ENCODE results near the gene IL23A. TPM values are rescaled to one million over a fixed set of nuclear protein-coding genes. Genes with fewer than 3 reads are reported as not detected.

Gene IL23A
- total and polyA plus RNA-seq, 2 of the 13 experiments (the other 11 are each of a cell fraction or from before 2014, with no cell fraction given): 0.33 to 0.35 TPM

- TF ChIP-seq ZNF777 (CRISPR knock-in tag; IDR thresholded peaks at IDR 0.05): no peak
- TF ChIP-seq FOXA3 (CRISPR knock-in tag; IDR thresholded peaks at IDR 0.05): 0 out of 2 replicates have a peak, but pooled peaks have one; percentile 12
- TF ChIP-seq, protein P1, sequence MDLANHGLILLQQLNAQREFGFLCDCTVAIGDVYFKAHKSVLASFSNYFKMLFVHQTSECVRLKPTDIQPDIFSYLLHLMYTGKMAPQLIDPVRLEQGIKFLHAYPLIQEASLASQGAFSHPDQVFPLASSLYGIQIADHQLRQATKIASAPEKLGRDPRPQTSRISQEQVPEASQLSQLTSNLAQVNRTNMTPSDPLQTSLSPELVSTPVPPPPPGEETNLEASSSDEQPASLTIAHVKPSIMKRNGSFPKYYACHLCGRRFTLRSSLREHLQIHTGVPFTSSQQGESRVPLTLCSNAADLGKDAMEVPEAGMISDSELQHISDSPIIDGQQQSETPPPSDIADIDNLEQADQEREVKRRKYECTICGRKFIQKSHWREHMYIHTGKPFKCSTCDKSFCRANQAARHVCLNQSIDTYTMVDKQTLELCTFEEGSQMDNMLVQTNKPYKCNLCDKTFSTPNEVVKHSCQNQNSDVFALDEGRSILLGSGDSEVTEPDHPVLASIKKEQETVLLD (CRISPR knock-in tag; IDR thresholded peaks at IDR 0.05; ENCODE audit: low read depth): no peak
- TF ChIP-seq FOXA1 (IDR thresholded peaks at IDR 0.05): no peak
- peak; percentile 60 for TF ChIP-seq FOXA1 (CRISPR knock-in tag; IDR thresholded peaks at IDR 0.05)
- peak; percentile 79 for TF ChIP-seq CEBPB (IDR thresholded peaks at IDR 0.05; ENCODE audit: borderline replicate concordance, low read depth, low read length)
- no peak for TF ChIP-seq AHR (CRISPR knock-in tag; IDR thresholded peaks at IDR 0.05)
- TF ChIP-seq, protein P2, sequence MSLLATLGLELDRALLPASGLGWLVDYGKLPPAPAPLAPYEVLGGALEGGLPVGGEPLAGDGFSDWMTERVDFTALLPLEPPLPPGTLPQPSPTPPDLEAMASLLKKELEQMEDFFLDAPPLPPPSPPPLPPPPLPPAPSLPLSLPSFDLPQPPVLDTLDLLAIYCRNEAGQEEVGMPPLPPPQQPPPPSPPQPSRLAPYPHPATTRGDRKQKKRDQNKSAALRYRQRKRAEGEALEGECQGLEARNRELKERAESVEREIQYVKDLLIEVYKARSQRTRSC (CRISPR knock-in tag; IDR thresholded peaks at IDR 0.05; ENCODE audit: low read depth): no peak
These were observed 42.4 kb upstream of the IL23A start (continued) for GRCh38 chr12:56296295-56296694.

- Histone ChIP-seq H3K27me3 (ENCODE audit: control insufficient read depth in 1 of 2, insufficient read depth in 2 of 2, low read length in 2 of 2) (no peaks in the 10 kb centered on the region; a peak in 1 of 5 replicates), H3K9ac (ENCODE audit: insufficient read depth, low read depth, low read length) (no peak overlapping the region), H3K4me3 (replicated peaks in 1 of 3; ENCODE audit: insufficient read depth in 1 of 3, low read depth in 2 of 3, low read length in 3 of 3) (no peak overlapping the region), H3K36me3 (replicated peaks in 1 of 2; ENCODE audit: control insufficient read depth in 1 of 2, insufficient read depth in 2 of 2, low read length in 2 of 2) (peaks cover 2 to 11% of the 10 kb centered on the region in 2 experiments; a peak in 2 of 5 replicates), H3K9me3 (ENCODE audit: low read length) (no peaks in the 10 kb centered on the region), H4K20me1 (ENCODE audit: insufficient read depth, low read length) (no peaks in the 10 kb centered on the region; the same call in 1 of the 2 replicates), H2AFZ (ENCODE audit: low read length) (no peak overlapping the region), H3K27ac (ENCODE audit: extremely low read length, insufficient read depth, low read length) (peak overlapping the region; percentile 27), H3K4me2 (ENCODE audit: low read depth, low read length) (peak overlapping the region; percentile 77), H3K4me1 (ENCODE audit: insufficient read depth, low read length) (peaks cover 66% of the 10 kb centered on the region), H3K79me2 (ENCODE audit: insufficient read depth, low read length) (peaks cover 62% of the 10 kb centered on the region)
- DNase-seq (ENCODE audit: low spot score): no peak
- no peak for ATAC-seq
- in situ Hi-C loops (cut with HindIII; ENCODE audit: extremely low pct_ligation_motif_present, low pct_unique_long_range_greater_than_20kb): no loop called here
- ChIA-PET POLR2A (interaction anchor here (1.9 kb wide), 1 partner anchor 19 kb away, joined by 8 read pairs; the partner anchor contains the start of gene CNPY2), CTCF (ENCODE audit: low intra/inter-chr PET ratio, low total read pairs) (no interaction called here)
- TF ChIP-seq RNF2 (conservative IDR thresholded peaks at IDR 0.05; ENCODE audit: low read depth): no peak
- TF ChIP-seq, protein P3, sequence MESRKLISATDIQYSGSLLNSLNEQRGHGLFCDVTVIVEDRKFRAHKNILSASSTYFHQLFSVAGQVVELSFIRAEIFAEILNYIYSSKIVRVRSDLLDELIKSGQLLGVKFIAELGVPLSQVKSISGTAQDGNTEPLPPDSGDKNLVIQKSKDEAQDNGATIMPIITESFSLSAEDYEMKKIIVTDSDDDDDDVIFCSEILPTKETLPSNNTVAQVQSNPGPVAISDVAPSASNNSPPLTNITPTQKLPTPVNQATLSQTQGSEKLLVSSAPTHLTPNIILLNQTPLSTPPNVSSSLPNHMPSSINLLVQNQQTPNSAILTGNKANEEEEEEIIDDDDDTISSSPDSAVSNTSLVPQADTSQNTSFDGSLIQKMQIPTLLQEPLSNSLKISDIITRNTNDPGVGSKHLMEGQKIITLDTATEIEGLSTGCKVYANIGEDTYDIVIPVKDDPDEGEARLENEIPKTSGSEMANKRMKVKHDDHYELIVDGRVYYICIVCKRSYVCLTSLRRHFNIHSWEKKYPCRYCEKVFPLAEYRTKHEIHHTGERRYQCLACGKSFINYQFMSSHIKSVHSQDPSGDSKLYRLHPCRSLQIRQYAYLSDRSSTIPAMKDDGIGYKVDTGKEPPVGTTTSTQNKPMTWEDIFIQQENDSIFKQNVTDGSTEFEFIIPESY (CRISPR knock-in tag; IDR thresholded peaks at IDR 0.05): peak; percentile 66; the same call in 1 of the 2 replicates
- peak; percentile 84 for TF ChIP-seq ZNF460 (CRISPR knock-in tag; IDR thresholded peaks at IDR 0.05; ENCODE audit: borderline replicate concordance)
- 95% methylated on average over 8 of the region's 8 CpGs for WGBS (ENCODE audit: low lambda C conversion rate)
- BruUV-seq (replicated peaks): no TSS peak
- intact Hi-C loops (cut with micrococcal nuclease; ENCODE audit: unreplicated experiment): no loop called here
- FAIRE-seq: no peak
These were observed 41.3 kb upstream of the IL23A start for GRCh38 chr12:56297400-56297799.

Data from HepG2 (cell line).